Measurements from ENCODE around the gene DLGAP1.

Gene DLGAP1

GRCh38 chr18:4271952-4272351 is 183.2 kb downstream of the DLGAP1 start:
- Histone ChIP-seq H3K4me1 (ENCODE audit: control insufficient read depth in 2 of 2, insufficient read depth in 1 of 2, low read depth in 1 of 2, low read length in 2 of 2) (no peaks in the 10 kb centered on the region), H2AK5ac (ENCODE audit: low read depth, low read length) (no peak overlapping the region), H4K8ac (ENCODE audit: low read depth, low read length) (no peak overlapping the region), H3K27ac (replicated peaks; ENCODE audit: low read length) (no peak overlapping the region), H3K79me1 (ENCODE audit: low read depth, low read length) (no peaks in the 10 kb centered on the region), H3K14ac (ENCODE audit: low read length) (no peak overlapping the region), H2BK120ac (ENCODE audit: low read depth, low read length) (no peak overlapping the region), H3K36me3 (replicated peaks in 1 of 2; ENCODE audit: control insufficient read depth in 2 of 2, insufficient read depth in 2 of 2, low read length in 2 of 2) (no peaks in the 10 kb centered on the region), H3K4me2 (ENCODE audit: insufficient read depth, low read length, poor library complexity, severe bottlenecking) (no peak overlapping the region), H3K23ac (ENCODE audit: low read depth, low read length, poor library complexity) (no peak overlapping the region), H3K4me3 (ENCODE audit: low read length in 2 of 2) (no peak overlapping the region), H3K18ac (ENCODE audit: low read length) (no peak overlapping the region), H3K27me3 (ENCODE audit: control insufficient read depth in 3 of 3, insufficient read depth in 3 of 3, low read depth in 1 of 3, low read length in 3 of 3) (no peaks in the 10 kb centered on the region), H3K9ac (ENCODE audit: low read depth, low read length, poor library complexity) (no peak overlapping the region), H2BK5ac (ENCODE audit: low read length) (no peak overlapping the region), H2BK12ac (ENCODE audit: low read length) (no peak overlapping the region), H2AFZ (ENCODE audit: low read length) (no peak overlapping the region), H4K91ac (ENCODE audit: low read depth, low read length, poor library complexity) (no peak overlapping the region), H3K4ac (ENCODE audit: low read length) (no peak overlapping the region), H3K9me3 (replicated peaks in 1 of 2; ENCODE audit: control insufficient read depth in 2 of 2, insufficient read depth in 1 of 2, low read depth in 1 of 2, low read length in 2 of 2) (no peaks in the 10 kb centered on the region), H2BK15ac (ENCODE audit: low read length) (no peak overlapping the region)
- 100% methylated on average over 1 of the region's 2 CpGs; no CpG with 5 or more reads in 1 of the 2 donors for WGBS, 2 donors (ENCODE audit: extremely low coverage in 2 of 2, insufficient read length in 2 of 2, insufficient replicate concordance in 1 of 2)
- DNase-seq (ENCODE audit: low spot score) = no peak

DNA sequence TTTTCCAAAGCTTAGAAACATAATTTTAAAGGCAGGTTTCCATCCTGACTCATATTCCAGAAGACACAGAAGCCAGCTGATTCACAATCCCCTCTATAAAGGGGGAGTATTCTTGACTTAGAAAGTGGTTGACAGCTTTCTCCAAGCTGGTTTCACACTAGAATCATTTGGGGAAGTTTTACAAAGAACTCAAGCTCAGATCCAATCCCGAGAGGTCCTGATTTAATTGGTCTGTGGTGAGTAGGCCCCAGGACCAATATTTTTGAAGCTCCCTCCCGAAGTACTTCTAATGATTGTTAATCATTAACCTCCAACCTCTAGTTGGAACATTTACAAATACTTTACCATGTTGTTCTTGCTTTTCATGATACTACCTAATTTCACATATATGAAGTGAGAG is 184.1 kb downstream of the DLGAP1 start:
- Histone ChIP-seq H4K91ac (ENCODE audit: low read depth, low read length, poor library complexity) (no peak overlapping the region), H3K18ac (ENCODE audit: low read length) (no peak overlapping the region), H2BK5ac (ENCODE audit: low read length) (no peak overlapping the region), H3K23ac (ENCODE audit: low read depth, low read length, poor library complexity) (no peak overlapping the region), H2BK12ac (ENCODE audit: low read length) (no peak overlapping the region), H3K4me3 (ENCODE audit: low read length in 2 of 2) (no peak overlapping the region), H2BK15ac (ENCODE audit: low read length) (no peak overlapping the region), H3K9me3 (replicated peaks in 1 of 2; ENCODE audit: control insufficient read depth in 2 of 2, insufficient read depth in 1 of 2, low read depth in 1 of 2, low read length in 2 of 2) (no peaks in the 10 kb centered on the region), H3K14ac (ENCODE audit: low read length) (no peak overlapping the region), H2BK120ac (ENCODE audit: low read depth, low read length) (no peak overlapping the region), H3K9ac (ENCODE audit: low read depth, low read length, poor library complexity) (no peak overlapping the region), H2AK5ac (ENCODE audit: low read depth, low read length) (no peak overlapping the region), H3K4me2 (ENCODE audit: insufficient read depth, low read length, poor library complexity, severe bottlenecking) (no peak overlapping the region), H4K8ac (ENCODE audit: low read depth, low read length) (no peak overlapping the region), H3K27ac (replicated peaks; ENCODE audit: low read length) (no peak overlapping the region), H3K79me1 (ENCODE audit: low read depth, low read length) (no peaks in the 10 kb centered on the region), H2AFZ (ENCODE audit: low read length) (no peak overlapping the region), H3K27me3 (ENCODE audit: control insufficient read depth in 3 of 3, insufficient read depth in 3 of 3, low read depth in 1 of 3, low read length in 3 of 3) (no peaks in the 10 kb centered on the region), H3K4ac (ENCODE audit: low read length) (no peak overlapping the region), H3K36me3 (replicated peaks in 1 of 2; ENCODE audit: control insufficient read depth in 2 of 2, insufficient read depth in 2 of 2, low read length in 2 of 2) (no peaks in the 10 kb centered on the region), H3K4me1 (ENCODE audit: control insufficient read depth in 2 of 2, insufficient read depth in 1 of 2, low read depth in 1 of 2, low read length in 2 of 2) (no peaks in the 10 kb centered on the region)
- no CpG with 5 or more reads among the region's 2 CpGs for WGBS, 2 donors (ENCODE audit: extremely low coverage in 2 of 2, insufficient read length in 2 of 2, insufficient replicate concordance in 1 of 2)
- no peak for DNase-seq (ENCODE audit: low spot score)

GRCh38 chr18:4270016-4270415 is 185.1 kb downstream of the DLGAP1 start:
- Histone ChIP-seq H2BK5ac (ENCODE audit: low read length) (no peak overlapping the region), H3K4me3 (ENCODE audit: low read length in 2 of 2) (no peak overlapping the region), H2BK120ac (ENCODE audit: low read depth, low read length) (no peak overlapping the region), H3K18ac (ENCODE audit: low read length) (no peak overlapping the region), H2AFZ (ENCODE audit: low read length) (no peak overlapping the region), H3K27me3 (ENCODE audit: control insufficient read depth in 3 of 3, insufficient read depth in 3 of 3, low read depth in 1 of 3, low read length in 3 of 3) (no peaks in the 10 kb centered on the region), H3K9ac (ENCODE audit: low read depth, low read length, poor library complexity) (no peak overlapping the region), H3K23ac (ENCODE audit: low read depth, low read length, poor library complexity) (no peak overlapping the region), H3K4me1 (ENCODE audit: control insufficient read depth in 2 of 2, insufficient read depth in 1 of 2, low read depth in 1 of 2, low read length in 2 of 2) (no peaks in the 10 kb centered on the region), H3K4ac (ENCODE audit: low read length) (no peak overlapping the region), H2BK15ac (ENCODE audit: low read length) (no peak overlapping the region), H3K36me3 (replicated peaks in 1 of 2; ENCODE audit: control insufficient read depth in 2 of 2, insufficient read depth in 2 of 2, low read length in 2 of 2) (no peaks in the 10 kb centered on the region), H4K91ac (ENCODE audit: low read depth, low read length, poor library complexity) (no peak overlapping the region), H3K79me1 (ENCODE audit: low read depth, low read length) (no peaks in the 10 kb centered on the region), H3K14ac (ENCODE audit: low read length) (no peak overlapping the region), H2BK12ac (ENCODE audit: low read length) (no peak overlapping the region), H4K8ac (ENCODE audit: low read depth, low read length) (no peak overlapping the region), H3K27ac (replicated peaks; ENCODE audit: low read length) (no peak overlapping the region), H2AK5ac (ENCODE audit: low read depth, low read length) (no peak overlapping the region), H3K4me2 (ENCODE audit: insufficient read depth, low read length, poor library complexity, severe bottlenecking) (no peak overlapping the region), H3K9me3 (replicated peaks in 1 of 2; ENCODE audit: control insufficient read depth in 2 of 2, insufficient read depth in 1 of 2, low read depth in 1 of 2, low read length in 2 of 2) (no peaks in the 10 kb centered on the region)
- no CpG with 5 or more reads among the region's 3 CpGs for WGBS, 2 donors (ENCODE audit: extremely low coverage in 2 of 2, insufficient read length in 2 of 2, insufficient replicate concordance in 1 of 2)
- no peak for DNase-seq (ENCODE audit: low spot score)

- Histone ChIP-seq H3K4me3 (ENCODE audit: low read length in 2 of 2) (no peak overlapping the region), H3K4me2 (ENCODE audit: insufficient read depth, low read length, poor library complexity, severe bottlenecking) (no peak overlapping the region), H2BK120ac (ENCODE audit: low read depth, low read length) (no peak overlapping the region), H2BK5ac (ENCODE audit: low read length) (no peak overlapping the region), H3K4me1 (ENCODE audit: control insufficient read depth in 2 of 2, insufficient read depth in 1 of 2, low read depth in 1 of 2, low read length in 2 of 2) (no peaks in the 10 kb centered on the region), H4K91ac (ENCODE audit: low read depth, low read length, poor library complexity) (no peak overlapping the region), H2BK15ac (ENCODE audit: low read length) (no peak overlapping the region), H2AK5ac (ENCODE audit: low read depth, low read length) (no peak overlapping the region), H3K14ac (ENCODE audit: low read length) (no peak overlapping the region), H3K23ac (ENCODE audit: low read depth, low read length, poor library complexity) (no peak overlapping the region), H3K79me1 (ENCODE audit: low read depth, low read length) (no peaks in the 10 kb centered on the region), H3K27me3 (ENCODE audit: control insufficient read depth in 3 of 3, insufficient read depth in 3 of 3, low read depth in 1 of 3, low read length in 3 of 3) (no peaks in the 10 kb centered on the region), H3K9ac (ENCODE audit: low read depth, low read length, poor library complexity) (no peak overlapping the region), H3K36me3 (replicated peaks in 1 of 2; ENCODE audit: control insufficient read depth in 2 of 2, insufficient read depth in 2 of 2, low read length in 2 of 2) (no peaks in the 10 kb centered on the region), H3K18ac (ENCODE audit: low read length) (no peak overlapping the region), H3K4ac (ENCODE audit: low read length) (no peak overlapping the region), H2BK12ac (ENCODE audit: low read length) (no peak overlapping the region), H3K9me3 (replicated peaks in 1 of 2; ENCODE audit: control insufficient read depth in 2 of 2, insufficient read depth in 1 of 2, low read depth in 1 of 2, low read length in 2 of 2) (no peaks in the 10 kb centered on the region), H2AFZ (ENCODE audit: low read length) (no peak overlapping the region), H4K8ac (ENCODE audit: low read depth, low read length) (no peak overlapping the region), H3K27ac (replicated peaks; ENCODE audit: low read length) (no peak overlapping the region)
- no CpG with 5 or more reads among the region's 5 CpGs for WGBS, 2 donors (ENCODE audit: extremely low coverage in 2 of 2, insufficient read length in 2 of 2, insufficient replicate concordance in 1 of 2)
- DNase-seq (ENCODE audit: low spot score) = no peak
Observed at GRCh38 chr18:4267641-4268040, 187.5 kb downstream of the DLGAP1 start.

Measured in neuronal stem cell (in vitro differentiated cells).